Right lung (tissue), 5 donors: ENCODE measurements around the gene WDR17. TPM values are rescaled to one million over a fixed set of nuclear protein-coding genes. Genes with fewer than 3 reads are reported as not detected.

Source experiments
- polyA plus RNA-seq, 5 donors: library from polyadenylated mRNA; unstranded; fragments of 120-200 nt; gene quantifications; one replicate each; pipeline versions ENCODE4 v1.2.1 to v1.2.3, GENCODE V29; 2013; ENCODE audit warnings: inconsistent platforms in 1 of 5, low replicate concordance in 1 of 5; ENCODE audit not compliant: insufficient read length in 5 of 5, insufficient read depth in 1 of 5

WDR17 gene
- polyA plus RNA-seq, 5 donors, result 4.8 to 13.0 (median 10.1) TPM

Other genes with a start within 250 kb of the WDR17 start
- gene SPATA4, start 129.7 kb downstream of the WDR17 start, polyA plus RNA-seq, result 1 to 10 TPM in 3 of 5 donors, under 1 TPM in 2; 0.55 to 1.8 (median 1.3) TPM
- 1 to 10 TPM in 1 of 5 donors, under 1 TPM in 4; 0.10 to 4.0 (median 0.39) TPM for gene ASB5, start 203.4 kb downstream of the WDR17 start, polyA plus RNA-seq